Measurements from ENCODE around the gene HNRNPLL.

- TF ChIP-seq CTCF (IDR thresholded peaks at IDR 0.05): no peak
- no peak for TF ChIP-seq POLR2A (IDR thresholded peaks at IDR 0.05)
- TF ChIP-seq POLR2AphosphoS5 (IDR thresholded peaks at IDR 0.05): no peak
- TF ChIP-seq EP300 (IDR thresholded peaks at IDR 0.05; ENCODE audit: low read depth): no peak
These were observed 76.5 kb downstream of the HNRNPLL start for GRCh38 chr2:38526195-38526594.

Measured in transverse colon (tissue), 4 donors.